Activated T-helper 17 cell treated with anti-CD3 and anti-CD28 coated beads, Interleukin-2, amount 50 U/mL, for 72 hours (primary cell): ENCODE measurements around the gene TMEFF2. TPM values are rescaled to one million over a fixed set of nuclear protein-coding genes. Genes with fewer than 3 reads are reported as not detected.
A peak's percentile ranks its signal among the peaks of the same experiment; 100 is the strongest.

Experiments
- ATAC-seq: fragments of 150-1000 bp; cut with Tn5 transposase; replicated peaks from 2 replicates; pipeline ENCODE4 v1.10.0; 2021; ENCODE audit warnings: mild to moderate bottlenecking, moderate library complexity
- H3K27ac Mint-ChIP-seq: one replicate; pipeline ENCODE4 v1.8.0; 2022; ENCODE audit warnings: mixed read lengths
- H3K27me3 Mint-ChIP-seq: one replicate; pipeline ENCODE4 v1.8.0; 2022; ENCODE audit warnings: mixed read lengths
- H3K36me3 Mint-ChIP-seq: one replicate; pipeline ENCODE4 v1.8.0; 2022; ENCODE audit warnings: low read depth, mild to moderate bottlenecking, mixed read lengths
- H3K4me1 Mint-ChIP-seq: one replicate; pipeline ENCODE4 v1.8.0; 2022; ENCODE audit warnings: mixed read lengths
- H3K4me3 Mint-ChIP-seq: one replicate; pipeline ENCODE4 v1.8.0; 2022; ENCODE audit warnings: mild to moderate bottlenecking, mixed read lengths
- H3K9me3 Mint-ChIP-seq: one replicate; pipeline ENCODE4 v1.8.0; 2022; ENCODE audit warnings: mixed read lengths
- total RNA-seq, 2 donors: library from RNA; stranded (reverse); gene quantifications; one replicate each; pipeline ENCODE4 v1.2.3, GENCODE V29; 2022

The TMEFF2 gene, protein sequence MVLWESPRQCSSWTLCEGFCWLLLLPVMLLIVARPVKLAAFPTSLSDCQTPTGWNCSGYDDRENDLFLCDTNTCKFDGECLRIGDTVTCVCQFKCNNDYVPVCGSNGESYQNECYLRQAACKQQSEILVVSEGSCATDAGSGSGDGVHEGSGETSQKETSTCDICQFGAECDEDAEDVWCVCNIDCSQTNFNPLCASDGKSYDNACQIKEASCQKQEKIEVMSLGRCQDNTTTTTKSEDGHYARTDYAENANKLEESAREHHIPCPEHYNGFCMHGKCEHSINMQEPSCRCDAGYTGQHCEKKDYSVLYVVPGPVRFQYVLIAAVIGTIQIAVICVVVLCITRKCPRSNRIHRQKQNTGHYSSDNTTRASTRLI
- total RNA-seq: not detected

DNA sequence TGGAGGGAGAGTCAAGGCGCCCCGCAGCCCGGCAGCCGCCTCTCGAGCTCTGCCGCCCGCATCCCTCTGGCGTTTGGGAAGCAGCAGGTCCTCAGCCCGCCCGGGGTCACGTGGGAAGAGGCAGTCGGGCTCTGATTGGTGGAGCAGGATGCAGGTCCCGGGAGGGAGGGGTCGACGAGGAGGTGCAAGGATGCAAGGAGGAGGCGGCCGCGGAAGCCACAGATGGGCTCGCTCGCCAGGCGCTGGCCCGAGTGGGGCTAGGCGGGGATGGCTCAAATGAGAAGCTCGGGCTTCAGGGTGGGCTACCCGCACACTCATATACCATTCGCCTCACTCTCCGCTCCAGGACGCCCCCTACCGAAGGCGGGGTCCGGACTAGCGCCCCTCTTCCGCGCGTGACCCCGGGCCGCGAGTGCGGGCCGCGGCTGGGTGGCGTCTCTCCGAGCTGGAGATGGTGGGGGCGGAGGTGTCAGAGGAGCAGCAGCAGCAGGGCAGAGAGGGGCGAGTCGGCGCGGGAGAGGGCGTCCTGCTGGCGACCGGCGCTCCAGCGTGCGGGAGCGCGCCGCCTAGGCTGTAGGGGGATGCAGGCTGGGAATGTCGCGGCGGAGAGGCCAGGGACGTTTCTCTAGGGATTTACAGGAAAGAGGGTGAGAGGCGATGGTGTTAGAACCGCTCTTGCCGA lies at the start of gene TMEFF2:
Gene TMEFF2 (minus strand): TSS at position 68 of the 682 bp plus-strand sequence. CDS start 409 bp downstream, outside the sequence.
- H3K9me3 Mint-ChIP-seq: no peaks in the 10 kb centered on the region
- peak; percentile 88 for ATAC-seq

GRCh38 chr2:192243488-192243887 lies 48.8 kb upstream of the TMEFF2 start:
- no peaks in the 10 kb centered on the region for H3K9me3 Mint-ChIP-seq
- no peak for ATAC-seq
- no peaks in the 10 kb centered on the region for H3K36me3 Mint-ChIP-seq
- H3K27ac Mint-ChIP-seq: no peak overlapping the region
- no peaks in the 10 kb centered on the region for H3K4me1 Mint-ChIP-seq
- peaks cover 4% of the 10 kb centered on the region for H3K27me3 Mint-ChIP-seq
- no peak overlapping the region for H3K4me3 Mint-ChIP-seq

More for the DNA sequence above, at the start of gene TMEFF2:
- Mint-ChIP-seq H3K4me1 (peaks cover 16% of the 10 kb centered on the region), H3K36me3 (no peaks in the 10 kb centered on the region), H3K27ac (no peak within 1 kb of the TSS), H3K27me3 (peaks cover 59% of the 10 kb centered on the region), H3K4me3 (peak within 1 kb of the TSS; percentile 72)

DNA sequence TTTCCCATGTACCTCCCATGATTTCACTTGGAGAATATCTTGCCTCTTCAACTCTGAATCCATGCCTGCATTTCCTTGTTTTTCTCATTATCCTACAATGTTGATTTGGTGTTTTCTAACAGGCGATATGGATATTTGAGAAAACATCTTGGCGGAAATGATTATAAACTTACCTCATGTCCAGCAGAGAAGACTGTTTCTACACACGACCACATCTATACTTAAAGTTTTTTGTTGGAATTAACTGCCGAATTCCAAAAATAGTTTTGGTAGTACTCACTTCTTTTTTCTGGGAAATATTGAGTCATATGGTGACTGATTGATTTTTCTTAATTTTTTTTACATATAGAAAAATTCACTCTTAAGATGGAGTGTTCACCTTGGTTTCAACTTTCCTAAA lies 41.4 kb upstream of the TMEFF2 start:
- peaks cover 7% of the 10 kb centered on the region for H3K27me3 Mint-ChIP-seq
- ATAC-seq: no peak
- H3K36me3 Mint-ChIP-seq: no peaks in the 10 kb centered on the region
- H3K4me3 Mint-ChIP-seq: no peak overlapping the region
- H3K27ac Mint-ChIP-seq: no peak overlapping the region
- no peaks in the 10 kb centered on the region for H3K9me3 Mint-ChIP-seq
- no peaks in the 10 kb centered on the region for H3K4me1 Mint-ChIP-seq

DNA sequence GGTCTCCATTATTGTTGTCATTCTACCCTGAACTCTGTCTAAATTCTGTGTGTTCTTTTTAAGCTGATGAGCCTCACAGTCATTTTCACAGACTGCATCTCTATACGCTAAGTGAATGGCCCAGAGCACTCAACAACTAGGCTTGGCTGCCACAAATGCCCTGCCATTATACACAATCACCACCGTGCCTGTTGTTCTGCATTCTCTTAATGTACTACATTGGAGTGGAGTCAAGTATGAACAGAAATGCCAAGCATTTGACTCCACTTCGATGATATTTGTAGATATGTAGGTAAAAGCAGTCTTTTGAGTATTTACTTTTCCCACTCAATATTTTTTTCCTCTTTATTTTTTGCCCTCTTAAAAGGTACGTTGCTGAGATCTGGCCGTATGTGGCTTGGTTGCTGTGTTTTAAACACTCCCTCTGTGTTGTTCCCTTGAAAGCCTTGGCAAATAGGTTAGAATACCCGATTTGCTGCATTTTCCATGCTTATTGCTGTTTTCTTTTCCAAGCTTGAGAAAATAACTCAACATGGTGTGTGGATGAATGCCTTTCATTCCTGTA lies 36.2 kb upstream of the TMEFF2 start:
- Mint-ChIP-seq H3K27me3 (peaks cover 17% of the 10 kb centered on the region), H3K36me3 (no peaks in the 10 kb centered on the region), H3K27ac (no peak overlapping the region), H3K9me3 (no peaks in the 10 kb centered on the region), H3K4me1 (no peaks in the 10 kb centered on the region), H3K4me3 (no peak overlapping the region)
- no peak for ATAC-seq

DNA sequence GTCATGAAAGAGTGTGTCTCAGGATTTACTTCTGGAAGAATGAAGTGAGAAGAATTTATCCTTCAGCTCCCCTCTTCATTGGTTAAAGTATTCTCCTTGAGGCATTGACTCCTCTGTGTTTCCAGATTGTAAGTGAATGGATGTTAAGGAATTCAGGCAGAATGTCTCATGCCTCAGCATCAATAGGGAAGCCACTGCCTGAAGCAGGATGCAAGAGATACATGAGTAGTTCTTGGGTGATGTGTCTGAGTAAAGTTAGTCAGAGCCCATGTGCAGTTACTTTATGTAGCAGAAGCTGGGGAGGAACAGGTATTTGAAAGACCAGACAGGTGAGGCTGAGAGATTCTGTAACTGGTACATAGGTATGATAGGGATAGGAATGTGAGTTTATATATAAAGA lies 34.0 kb upstream of the TMEFF2 start:
- no peak overlapping the region for H3K4me3 Mint-ChIP-seq
- no peaks in the 10 kb centered on the region for H3K4me1 Mint-ChIP-seq
- no peaks in the 10 kb centered on the region for H3K36me3 Mint-ChIP-seq
- no peaks in the 10 kb centered on the region for H3K9me3 Mint-ChIP-seq
- H3K27me3 Mint-ChIP-seq: peaks cover 17% of the 10 kb centered on the region
- ATAC-seq: no peak
- H3K27ac Mint-ChIP-seq: no peak overlapping the region

DNA sequence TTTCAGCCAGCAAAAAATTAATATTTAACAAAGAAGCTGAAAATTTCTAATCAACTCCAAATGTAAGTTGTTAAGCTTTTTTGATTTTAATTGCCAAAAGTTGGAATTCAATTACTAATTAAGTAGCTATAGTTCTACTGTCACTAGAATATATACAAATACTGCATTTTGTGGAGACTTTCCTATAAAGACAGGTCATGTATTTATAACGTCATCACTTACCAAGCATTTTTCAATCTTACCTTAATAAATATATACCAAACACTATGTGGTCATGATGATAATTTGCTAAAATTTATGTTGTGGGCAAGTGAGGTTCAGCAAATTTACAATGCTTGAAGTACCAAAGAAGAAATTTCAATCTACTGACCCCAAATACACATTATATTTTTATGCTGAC lies 24.2 kb upstream of the TMEFF2 start:
- no peak overlapping the region for H3K4me3 Mint-ChIP-seq
- no peaks in the 10 kb centered on the region for H3K36me3 Mint-ChIP-seq
- H3K4me1 Mint-ChIP-seq: no peaks in the 10 kb centered on the region
- H3K9me3 Mint-ChIP-seq: no peaks in the 10 kb centered on the region
- H3K27ac Mint-ChIP-seq: no peak overlapping the region
- no peak for ATAC-seq
- peaks cover 9% of the 10 kb centered on the region for H3K27me3 Mint-ChIP-seq

DNA sequence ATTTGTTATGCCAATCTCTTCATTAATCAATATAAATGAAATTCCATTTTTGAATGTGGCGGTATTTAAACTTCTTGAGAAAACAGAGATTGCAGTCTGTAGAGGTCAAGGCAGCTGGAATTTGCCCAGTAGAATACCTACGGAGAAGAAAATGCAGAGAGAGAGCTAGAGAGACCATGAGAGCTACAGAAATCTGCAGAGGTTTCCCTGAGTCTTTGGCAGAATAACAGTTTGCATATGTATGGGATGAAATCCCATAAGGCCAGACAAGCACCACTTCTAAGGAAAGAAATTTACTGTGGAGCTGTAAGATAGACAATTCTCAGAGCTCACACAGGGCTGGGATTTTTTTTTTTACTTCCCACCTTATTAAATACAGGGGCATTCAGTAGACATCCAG lies 23.6 kb upstream of the TMEFF2 start:
- no peak for ATAC-seq

GRCh38 chr2:192216336-192216735 lies 21.6 kb upstream of the TMEFF2 start:
- Mint-ChIP-seq H3K4me3 (no peak overlapping the region), H3K27me3 (peaks cover 14% of the 10 kb centered on the region), H3K4me1 (no peaks in the 10 kb centered on the region), H3K36me3 (no peaks in the 10 kb centered on the region), H3K9me3 (no peaks in the 10 kb centered on the region), H3K27ac (no peak overlapping the region)
- ATAC-seq: no peak

More for the DNA sequence above, 23.6 kb upstream of the TMEFF2 start:
- Mint-ChIP-seq H3K9me3 (no peaks in the 10 kb centered on the region), H3K4me3 (no peak overlapping the region), H3K4me1 (no peaks in the 10 kb centered on the region), H3K27me3 (peaks cover 9% of the 10 kb centered on the region), H3K36me3 (no peaks in the 10 kb centered on the region), H3K27ac (no peak overlapping the region)

DNA sequence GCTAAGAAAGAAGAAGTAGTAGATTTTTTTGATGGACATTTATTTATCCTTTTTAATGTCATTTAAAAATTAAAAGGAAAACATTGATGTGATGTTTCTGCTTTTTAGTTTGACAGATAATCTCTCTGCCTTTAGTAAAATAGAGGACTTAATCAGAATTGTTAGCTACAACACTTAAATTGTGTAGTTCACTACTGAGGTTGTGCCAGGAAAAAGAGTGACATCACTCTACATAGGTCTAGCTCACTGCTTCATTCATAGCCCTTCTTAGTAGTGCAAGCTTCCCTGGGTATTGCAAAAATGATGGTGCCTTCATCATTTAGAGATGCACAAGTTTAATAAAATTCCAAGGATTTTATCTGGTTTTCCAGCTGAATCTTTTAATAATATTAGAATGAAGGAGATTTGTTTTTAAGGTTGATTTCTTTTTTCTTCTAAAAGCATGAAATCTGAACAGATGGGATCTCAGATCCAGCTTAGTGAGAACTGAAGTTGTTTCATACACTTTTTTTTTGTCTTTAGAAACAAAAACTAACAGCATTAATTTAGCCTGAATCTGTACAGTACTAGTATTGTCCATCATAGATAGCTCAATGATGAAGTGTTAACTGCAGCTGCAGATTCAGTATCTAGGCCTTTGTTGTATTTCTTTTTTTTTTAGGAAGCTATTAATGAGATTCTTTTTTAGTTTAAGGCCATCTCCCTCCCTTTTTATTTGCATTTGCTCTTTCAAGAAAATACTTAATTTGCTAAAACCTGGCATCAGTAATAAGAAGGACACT lies 20.6 kb upstream of the TMEFF2 start:
- Mint-ChIP-seq H3K27ac (no peak overlapping the region), H3K27me3 (peaks cover 12% of the 10 kb centered on the region), H3K4me1 (no peaks in the 10 kb centered on the region), H3K9me3 (no peaks in the 10 kb centered on the region), H3K4me3 (no peak overlapping the region), H3K36me3 (no peaks in the 10 kb centered on the region)
- no peak for ATAC-seq

- Mint-ChIP-seq H3K27me3 (peaks cover 12% of the 10 kb centered on the region), H3K27ac (no peak overlapping the region), H3K4me1 (no peaks in the 10 kb centered on the region), H3K4me3 (no peak overlapping the region), H3K36me3 (no peaks in the 10 kb centered on the region), H3K9me3 (no peaks in the 10 kb centered on the region)
- no peak for ATAC-seq
These were observed 14.1 kb upstream of the TMEFF2 start for GRCh38 chr2:192208848-192209247.

DNA sequence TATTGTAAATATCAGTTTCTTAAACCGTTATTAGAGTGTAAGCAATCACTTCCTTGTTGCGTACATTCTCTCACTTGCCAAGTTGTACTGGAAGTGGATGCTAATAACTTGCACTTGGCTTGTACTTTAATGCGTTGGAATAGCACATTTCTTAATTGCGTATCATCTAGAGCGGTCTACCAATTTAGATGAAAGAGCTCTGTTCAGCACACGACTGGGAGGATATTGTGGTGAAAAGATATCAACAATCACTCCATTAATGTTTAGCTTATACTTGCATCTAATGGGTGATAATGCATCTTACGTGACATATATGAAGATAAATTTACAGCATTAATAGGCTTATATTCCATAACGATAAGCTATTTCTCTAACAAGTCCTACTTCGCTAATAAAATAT lies 11.7 kb upstream of the TMEFF2 start:
- no peak overlapping the region for H3K4me3 Mint-ChIP-seq

GRCh38 chr2:192203876-192204275 lies 9.1 kb upstream of the TMEFF2 start:
- no peaks in the 10 kb centered on the region for H3K9me3 Mint-ChIP-seq
- no peak overlapping the region for H3K27ac Mint-ChIP-seq
- ATAC-seq: no peak
- H3K4me1 Mint-ChIP-seq: no peaks in the 10 kb centered on the region
- H3K27me3 Mint-ChIP-seq: peaks cover 17% of the 10 kb centered on the region
- H3K36me3 Mint-ChIP-seq: no peaks in the 10 kb centered on the region
- no peak overlapping the region for H3K4me3 Mint-ChIP-seq

More for the DNA sequence above, 11.7 kb upstream of the TMEFF2 start:
- H3K27me3 Mint-ChIP-seq: peaks cover 11% of the 10 kb centered on the region
- no peaks in the 10 kb centered on the region for H3K9me3 Mint-ChIP-seq
- H3K4me1 Mint-ChIP-seq: no peaks in the 10 kb centered on the region
- H3K27ac Mint-ChIP-seq: no peak overlapping the region
- ATAC-seq: no peak
- H3K36me3 Mint-ChIP-seq: no peaks in the 10 kb centered on the region

DNA sequence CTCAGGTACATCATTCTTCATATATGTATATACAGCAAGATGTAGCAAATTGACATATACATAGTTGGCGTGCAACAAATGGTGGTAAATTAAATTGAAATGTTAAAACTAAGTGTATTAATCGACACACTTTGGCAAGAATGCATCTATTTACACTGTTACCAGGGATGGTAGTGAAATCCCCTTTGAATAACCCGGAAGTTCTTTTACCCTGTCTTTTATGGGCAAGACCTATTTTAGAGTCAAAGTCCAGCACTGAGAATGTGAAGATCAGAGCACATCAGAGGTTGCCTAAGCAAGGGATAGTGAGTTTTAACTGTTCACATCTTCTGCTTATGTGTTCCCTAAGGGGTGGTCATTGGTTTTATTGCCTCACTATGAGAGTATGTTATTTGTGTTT lies 7.6 kb upstream of the TMEFF2 start:
- H3K36me3 Mint-ChIP-seq: no peaks in the 10 kb centered on the region
- H3K4me3 Mint-ChIP-seq: no peak overlapping the region
- H3K27me3 Mint-ChIP-seq: peaks cover 19% of the 10 kb centered on the region
- H3K27ac Mint-ChIP-seq: no peak overlapping the region
- ATAC-seq: no peak
- H3K4me1 Mint-ChIP-seq: no peaks in the 10 kb centered on the region
- no peaks in the 10 kb centered on the region for H3K9me3 Mint-ChIP-seq

- Mint-ChIP-seq H3K4me3 (no peak overlapping the region), H3K4me1 (peaks cover 6% of the 10 kb centered on the region), H3K27me3 (peaks cover 28% of the 10 kb centered on the region), H3K9me3 (no peaks in the 10 kb centered on the region), H3K27ac (no peak overlapping the region), H3K36me3 (no peaks in the 10 kb centered on the region)
- no peak for ATAC-seq
These were observed 6.4 kb upstream of the TMEFF2 start for GRCh38 chr2:192201116-192201515.
